Stimulated activated CD4-positive, alpha-beta T cell treated with anti-CD3 and anti-CD28 coated beads, Interleukin-4, amount 100 ng/mL, for 4 hours (primary cell): ENCODE results near the gene USP17L24.
"Not testable (repeated sequence)": the region's sequence is repeated elsewhere in the genome, so short reads cannot be mapped to it uniquely, and the experiment has no call there.

ENCODE experiments used
- DNase-seq, 2 experiments: peaks; one replicate each; pipeline ENCODE4 v3.0.0-alpha.2; 2020

Gene USP17L24, protein sequence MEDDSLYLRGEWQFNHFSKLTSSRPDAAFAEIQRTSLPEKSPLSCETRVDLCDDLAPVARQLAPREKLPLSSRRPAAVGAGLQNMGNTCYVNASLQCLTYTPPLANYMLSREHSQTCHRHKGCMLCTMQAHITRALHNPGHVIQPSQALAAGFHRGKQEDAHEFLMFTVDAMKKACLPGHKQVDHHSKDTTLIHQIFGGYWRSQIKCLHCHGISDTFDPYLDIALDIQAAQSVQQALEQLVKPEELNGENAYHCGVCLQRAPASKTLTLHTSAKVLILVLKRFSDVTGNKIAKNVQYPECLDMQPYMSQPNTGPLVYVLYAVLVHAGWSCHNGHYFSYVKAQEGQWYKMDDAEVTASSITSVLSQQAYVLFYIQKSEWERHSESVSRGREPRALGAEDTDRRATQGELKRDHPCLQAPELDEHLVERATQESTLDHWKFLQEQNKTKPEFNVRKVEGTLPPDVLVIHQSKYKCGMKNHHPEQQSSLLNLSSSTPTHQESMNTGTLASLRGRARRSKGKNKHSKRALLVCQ

DNA sequence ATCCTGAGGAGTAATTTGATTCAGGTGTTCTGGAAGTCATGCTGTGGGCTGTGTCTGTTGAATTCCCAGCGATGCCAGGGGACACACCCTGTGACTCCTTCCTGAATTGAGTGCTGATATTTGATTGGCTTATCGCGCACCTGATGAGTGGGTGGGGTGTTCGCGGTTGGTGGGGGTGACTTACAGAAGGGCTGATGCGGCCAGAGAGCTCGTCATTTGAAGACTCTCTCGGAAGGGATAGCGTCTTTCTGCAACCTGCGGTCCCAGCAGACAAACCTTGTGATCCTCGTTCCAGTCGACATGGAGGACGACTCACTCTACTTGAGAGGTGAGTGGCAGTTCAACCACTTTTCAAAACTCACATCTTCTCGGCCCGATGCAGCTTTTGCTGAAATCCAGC, at the start of gene USP17L24:
Gene USP17L24, plus strand, starts transcription at position 301 of the 400 bp plus-strand sequence. Its CDS starts 0 bp downstream, at position 301.
- not testable (repeated sequence) for DNase-seq

DNA sequence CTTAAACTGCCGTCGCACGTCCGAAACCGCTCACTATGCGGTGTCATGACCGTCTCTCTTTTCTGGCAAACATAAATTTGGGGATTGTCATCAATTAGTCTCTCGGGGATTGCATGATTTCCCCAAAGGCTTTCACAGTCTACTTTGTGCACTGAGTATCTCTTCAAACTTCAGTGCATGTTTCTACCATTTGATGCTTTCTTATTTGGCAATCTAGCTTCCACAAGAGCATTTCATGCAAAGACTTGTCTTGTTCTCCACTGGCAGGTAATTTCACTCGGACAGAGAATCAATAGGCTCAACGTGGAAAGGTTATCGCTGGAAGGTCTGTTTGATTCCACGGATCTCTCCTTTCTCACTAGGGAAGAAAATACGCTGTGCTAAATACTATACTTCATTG, 774 bp upstream of the USP17L24 start:
- DNase-seq, result not testable (repeated sequence)

DNA sequence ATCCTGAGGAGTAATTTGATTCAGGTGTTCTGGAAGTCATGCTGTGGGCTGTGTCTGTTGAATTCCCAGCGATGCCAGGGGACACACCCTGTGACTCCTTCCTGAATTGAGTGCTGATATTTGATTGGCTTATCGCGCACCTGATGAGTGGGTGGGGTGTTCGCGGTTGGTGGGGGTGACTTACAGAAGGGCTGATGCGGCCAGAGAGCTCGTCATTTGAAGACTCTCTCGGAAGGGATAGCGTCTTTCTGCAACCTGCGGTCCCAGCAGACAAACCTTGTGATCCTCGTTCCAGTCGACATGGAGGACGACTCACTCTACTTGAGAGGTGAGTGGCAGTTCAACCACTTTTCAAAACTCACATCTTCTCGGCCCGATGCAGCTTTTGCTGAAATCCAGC, 4.6 kb downstream of the USP17L24 start, which contains the start of gene USP17L25:
Gene USP17L25, plus strand, starts transcription at position 301 of the 400 bp plus-strand sequence. Its CDS starts 0 bp downstream, at position 301.
- DNase-seq, result not testable (repeated sequence)

DNA sequence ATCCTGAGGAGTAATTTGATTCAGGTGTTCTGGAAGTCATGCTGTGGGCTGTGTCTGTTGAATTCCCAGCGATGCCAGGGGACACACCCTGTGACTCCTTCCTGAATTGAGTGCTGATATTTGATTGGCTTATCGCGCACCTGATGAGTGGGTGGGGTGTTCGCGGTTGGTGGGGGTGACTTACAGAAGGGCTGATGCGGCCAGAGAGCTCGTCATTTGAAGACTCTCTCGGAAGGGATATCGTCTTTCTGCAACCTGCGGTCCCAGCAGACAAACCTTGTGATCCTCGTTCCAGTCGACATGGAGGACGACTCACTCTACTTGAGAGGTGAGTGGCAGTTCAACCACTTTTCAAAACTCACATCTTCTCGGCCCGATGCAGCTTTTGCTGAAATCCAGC, 9.4 kb downstream of the USP17L24 start, which contains the start of gene USP17L26:
Gene USP17L26, plus strand, starts transcription at position 301 of the 400 bp plus-strand sequence. Its CDS starts 0 bp downstream, at position 301.
- not testable (repeated sequence) for DNase-seq

DNA sequence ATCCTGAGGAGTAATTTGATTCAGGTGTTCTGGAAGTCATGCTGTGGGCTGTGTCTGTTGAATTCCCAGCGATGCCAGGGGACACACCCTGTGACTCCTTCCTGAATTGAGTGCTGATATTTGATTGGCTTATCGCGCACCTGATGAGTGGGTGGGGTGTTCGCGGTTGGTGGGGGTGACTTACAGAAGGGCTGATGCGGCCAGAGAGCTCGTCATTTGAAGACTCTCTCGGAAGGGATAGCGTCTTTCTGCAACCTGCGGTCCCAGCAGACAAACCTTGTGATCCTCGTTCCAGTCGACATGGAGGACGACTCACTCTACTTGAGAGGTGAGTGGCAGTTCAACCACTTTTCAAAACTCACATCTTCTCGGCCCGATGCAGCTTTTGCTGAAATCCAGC, 14.1 kb downstream of the USP17L24 start, which contains the start of gene USP17L5:
Gene USP17L5, plus strand, starts transcription at position 301 of the 400 bp plus-strand sequence. Its CDS starts 0 bp downstream, at position 301.
- DNase-seq, result not testable (repeated sequence)

DNA sequence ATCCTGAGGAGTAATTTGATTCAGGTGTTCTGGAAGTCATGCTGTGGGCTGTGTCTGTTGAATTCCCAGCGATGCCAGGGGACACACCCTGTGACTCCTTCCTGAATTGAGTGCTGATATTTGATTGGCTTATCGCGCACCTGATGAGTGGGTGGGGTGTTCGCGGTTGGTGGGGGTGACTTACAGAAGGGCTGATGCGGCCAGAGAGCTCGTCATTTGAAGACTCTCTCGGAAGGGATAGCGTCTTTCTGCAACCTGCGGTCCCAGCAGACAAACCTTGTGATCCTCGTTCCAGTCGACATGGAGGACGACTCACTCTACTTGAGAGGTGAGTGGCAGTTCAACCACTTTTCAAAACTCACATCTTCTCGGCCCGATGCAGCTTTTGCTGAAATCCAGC, 18.9 kb downstream of the USP17L24 start, which contains the start of gene USP17L27:
Gene USP17L27, plus strand, starts transcription at position 301 of the 400 bp plus-strand sequence. Its CDS starts 0 bp downstream, at position 301.
- DNase-seq, result not testable (repeated sequence)

DNA sequence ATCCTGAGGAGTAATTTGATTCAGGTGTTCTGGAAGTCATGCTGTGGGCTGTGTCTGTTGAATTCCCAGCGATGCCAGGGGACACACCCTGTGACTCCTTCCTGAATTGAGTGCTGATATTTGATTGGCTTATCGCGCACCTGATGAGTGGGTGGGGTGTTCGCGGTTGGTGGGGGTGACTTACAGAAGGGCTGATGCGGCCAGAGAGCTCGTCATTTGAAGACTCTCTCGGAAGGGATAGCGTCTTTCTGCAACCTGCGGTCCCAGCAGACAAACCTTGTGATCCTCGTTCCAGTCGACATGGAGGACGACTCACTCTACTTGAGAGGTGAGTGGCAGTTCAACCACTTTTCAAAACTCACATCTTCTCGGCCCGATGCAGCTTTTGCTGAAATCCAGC, 23.6 kb downstream of the USP17L24 start, which contains the start of gene USP17L28:
Gene USP17L28, plus strand, starts transcription at position 301 of the 400 bp plus-strand sequence. Its CDS starts 0 bp downstream, at position 301.
- DNase-seq, result not testable (repeated sequence)

DNA sequence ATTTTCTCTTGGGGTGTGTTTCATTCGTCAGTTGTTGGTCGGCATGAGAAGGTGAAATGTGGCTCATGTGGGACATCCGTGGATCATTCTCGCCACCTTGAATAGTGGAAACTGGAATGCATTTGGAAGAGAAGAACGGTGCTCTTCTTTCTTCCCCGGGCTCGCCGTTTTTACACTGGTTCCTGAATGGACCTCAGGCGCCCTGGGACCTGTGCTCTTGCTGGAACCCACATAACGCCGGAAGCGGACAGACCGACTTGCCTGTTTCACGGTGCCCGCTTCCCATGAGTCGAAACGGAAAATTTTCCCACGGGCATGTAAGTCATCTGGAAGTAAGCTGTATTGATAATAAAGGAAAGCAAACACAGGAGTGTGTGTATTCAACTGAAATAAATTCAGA, 25.9 kb downstream of the USP17L24 start:
- DNase-seq, result not testable (repeated sequence)

DNA sequence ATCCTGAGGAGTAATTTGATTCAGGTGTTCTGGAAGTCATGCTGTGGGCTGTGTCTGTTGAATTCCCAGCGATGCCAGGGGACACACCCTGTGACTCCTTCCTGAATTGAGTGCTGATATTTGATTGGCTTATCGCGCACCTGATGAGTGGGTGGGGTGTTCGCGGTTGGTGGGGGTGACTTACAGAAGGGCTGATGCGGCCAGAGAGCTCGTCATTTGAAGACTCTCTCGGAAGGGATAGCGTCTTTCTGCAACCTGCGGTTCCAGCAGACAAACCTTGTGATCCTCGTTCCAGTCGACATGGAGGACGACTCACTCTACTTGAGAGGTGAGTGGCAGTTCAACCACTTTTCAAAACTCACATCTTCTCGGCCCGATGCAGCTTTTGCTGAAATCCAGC, 28.4 kb downstream of the USP17L24 start, which contains the start of gene USP17L29:
Gene USP17L29, plus strand, starts transcription at position 301 of the 400 bp plus-strand sequence. Its CDS starts 0 bp downstream, at position 301.
- not testable (repeated sequence) for DNase-seq

DNA sequence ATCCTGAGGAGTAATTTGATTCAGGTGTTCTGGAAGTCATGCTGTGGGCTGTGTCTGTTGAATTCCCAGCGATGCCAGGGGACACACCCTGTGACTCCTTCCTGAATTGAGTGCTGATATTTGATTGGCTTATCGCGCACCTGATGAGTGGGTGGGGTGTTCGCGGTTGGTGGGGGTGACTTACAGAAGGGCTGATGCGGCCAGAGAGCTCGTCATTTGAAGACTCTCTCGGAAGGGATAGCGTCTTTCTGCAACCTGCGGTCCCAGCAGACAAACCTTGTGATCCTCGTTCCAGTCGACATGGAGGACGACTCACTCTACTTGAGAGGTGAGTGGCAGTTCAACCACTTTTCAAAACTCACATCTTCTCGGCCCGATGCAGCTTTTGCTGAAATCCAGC, 37.9 kb downstream of the USP17L24 start, which contains the start of gene USP17L30:
Gene USP17L30, plus strand, starts transcription at position 301 of the 400 bp plus-strand sequence. Its CDS starts 0 bp downstream, at position 301.
- DNase-seq, result not testable (repeated sequence)
